Heart left ventricle (tissue), 16 donors: Measurements from ENCODE around the gene GLIS2. TPM values are rescaled to one million over a fixed set of nuclear protein-coding genes. Genes with fewer than 3 reads are reported as not detected.

Experiments
- ATAC-seq, 4 donors: fragments of 200-7000 bp; cut with Tn5 transposase; one replicate each; pipeline ENCODE4 v1.9.1; 2020 to 2022; ENCODE audit warnings: moderate library complexity in 4 of 4, mild to moderate bottlenecking in 3 of 4, moderate number of reproducible peaks in 1 of 4
- DNase-seq, 5 donors: peaks; one replicate each; pipeline ENCODE4 v3.0.0-alpha.2; 2020
- H3K27ac ChIP-seq, 12 donors: fragments of 200-600 bp; sonication (generic) in 4 of 12; one replicate each; pipeline versions ENCODE4 v1.5.0 to v1.8.0; 2016 to 2022; ENCODE audit warnings: mild to moderate bottlenecking in 2 of 12
- H3K27me3 ChIP-seq, 9 donors: fragments of 200-600 bp; sonication (generic) in 2 of 9; one replicate each; pipeline versions ENCODE4 v1.5.1 to v1.8.0; 2016 to 2022; ENCODE audit warnings: mild to moderate bottlenecking in 3 of 9
- H3K36me3 ChIP-seq, 9 donors: fragments of 200-600 bp; sonication (generic) in 2 of 9; one replicate each; pipeline versions ENCODE4 v1.5.0 to v1.8.0; 2018 to 2022; ENCODE audit warnings: mild to moderate bottlenecking in 2 of 9
- H3K4me1 ChIP-seq, 12 donors: fragments of 200-600 bp; sonication (generic) in 4 of 12; one replicate each; pipeline versions ENCODE4 v1.5.0 to v1.8.0; 2016 to 2022; ENCODE audit warnings: mild to moderate bottlenecking in 3 of 12
- H3K4me3 ChIP-seq, 12 donors: fragments of 200-600 bp; sonication (generic) in 4 of 12; one replicate each; pipeline versions ENCODE4 v1.5.0 to v1.8.0; 2017 to 2022; ENCODE audit warnings: mild to moderate bottlenecking in 9 of 12, moderate library complexity in 4 of 12
- H3K9me3 ChIP-seq, 12 donors: fragments of 200-600 bp; sonication (generic) in 4 of 12; one replicate each; pipeline versions ENCODE4 v1.5.0 to v1.8.0; 2016 to 2022; ENCODE audit warnings: mild to moderate bottlenecking in 1 of 12
- CTCF ChIP-seq, 12 donors: fragments of 200-600 bp; sonication (generic) in 4 of 12; IDR thresholded peaks; one replicate each; pipeline versions ENCODE4 v1.5.0 to v1.8.0; 2018 to 2022; ENCODE audit warnings: antibody characterized with exemption in 12 of 12, mild to moderate bottlenecking in 5 of 12
- POLR2A ChIP-seq, 2 donors: fragments of 450-650 bp; IDR thresholded peaks; one replicate each; pipeline ENCODE4 v1.6.1; 2017; ENCODE audit warnings: antibody characterized with exemption in 2 of 2, mild to moderate bottlenecking in 2 of 2, moderate library complexity in 2 of 2
- WGBS, 4 donors: extraction: QIAGEN DNeasy Blood & Tissue Kit in 2 of 4; methylation state at CpG; one replicate each; pipeline versions ENCODE4 v1.1.5 to v1.1.7; 2013 to 2018; 5-methylcytosine and 5-hydroxymethylcytosine counted together
- intact Hi-C, 10 donors: fragments of 100-400 bp; cut with DNase I; formaldehyde crosslinking; loops; one replicate each; pipeline versions ENCODE4 v1.11.1 to v1.14.2; 2022
- polyA plus RNA-seq, 2 donors: library from polyadenylated mRNA; stranded (reverse); fragments of 200-250 nt; gene quantifications; one replicate each; pipeline ENCODE4 v1.2.3, GENCODE V29; 2013
- total RNA-seq, 9 donors: library from RNA; depleted of rRNA in 2 of 9; stranded (reverse); fragments of >200 nt in 2 of 9; fragmentation: NEBNext Ultra II Directional in 3 of 9; extraction: Animal tissue kit (Norgen Biotek cat#: 25700) in 3 of 9; gene quantifications; one replicate each; pipeline versions ENCODE4 v1.1.0 to v1.2.4, GENCODE V29; 2016 to 2023
- donor health status: ischemic (EF 13 %, LVEDD 7.1; RV severe dilation, severe dysfunction).
- donor health status: healthy with polysubstance abuse.
- donor health status: DM: no; HTN: yes; CAD: no.
- donor health status: DM: no; HTN: no; CAD: no.
- donor health status: ischemic (EF 25% LVEDD 6.9; RV normal size, moderate dysfunction).
- donor health status: ischemic (EF 25% LVEDD 5.7; RV mildly dilated, moderate dysfunction).
- donor health status: healthy.
- donor health status: DM: yes; HTN: yes; CAD: no.
- donor health status: ischemic (EF 35%, LVEDD 5.7; RV mildly dilated, moderate dysfunction).
- donor health status: nonischemic (EF 11% LVEDD 7.7; RV severe dilation, severe dysfunction).
- donor health status: DM: yes; HTN: yes; CAD: no.
- donor health status: PGD.
- donor health status: ischemic (EF 29% LVEDD 5.4; RV normal size, mild dysfunction).
- donor health status: nonischemic (EF 23%, LVEDD 6.1; RV moderate dilation, normal function).

GLIS2 gene
- total and polyA plus RNA-seq, 11 donors = 7.6 to 23.4 (median 12.7) TPM

GRCh38 chr16:4328046-4328781 lies 12.3 kb downstream of the GLIS2 start:
- DNase-seq = peak; percentile 88 to 91 (median 89)
- ATAC-seq = peak; percentile 71 to 88 (median 82)
- H3K36me3 ChIP-seq = peaks cover 0 to 13% (median 4%) of the 10 kb centered on the region in 9 donors
- 1 to 4% (median 2%) methylated on average over 6 to 30 of the region's 30 CpGs for WGBS, 4 donors
- H3K4me1 ChIP-seq = peaks cover 10 to 76% (median 62%) of the 10 kb centered on the region in 12 donors
- peak overlapping the region; percentile 67 to 99 (median 91) for H3K27ac ChIP-seq
- intact Hi-C loops = loop anchor here in 8 of 10 donors (1.0 to 5.0 kb wide), 7 partner anchors 11 to 346 kb away; partner anchors contain the start of gene TFAP4 (in 3 of the 8)
- H3K9me3 ChIP-seq = no peaks in the 10 kb centered on the region
- H3K4me3 ChIP-seq = peak overlapping the region; percentile 28 to 72 (median 54)
- H3K27me3 ChIP-seq = no peaks in the 10 kb centered on the region
- no peak for TF ChIP-seq POLR2A (IDR thresholded peaks at IDR 0.05)
- TF ChIP-seq CTCF (IDR thresholded peaks at IDR 0.05) = peak; percentile 35 to 78 (median 65)

GRCh38 chr16:4328782-4329775 lies 13.2 kb downstream of the GLIS2 start:
- Histone ChIP-seq H3K4me3 (peak overlapping the region in 10 of 12 donors; percentile 19 to 72 (median 56)), H3K4me1 (peaks cover 6 to 67% (median 53%) of the 10 kb centered on the region in 12 donors), H3K27me3 (no peaks in the 10 kb centered on the region), H3K9me3 (no peaks in the 10 kb centered on the region), H3K27ac (peak overlapping the region; percentile 67 to 99 (median 91)), H3K36me3 (peaks cover 0 to 19% (median 11%) of the 10 kb centered on the region in 9 donors)
- peak in 4 of 5 donors; percentile 65 to 79 (median 70) for DNase-seq
- WGBS, 4 donors = 22 to 34% (median 26%) methylated on average over 14 to 17 of the region's 17 CpGs
- peak; percentile 45 to 65 (median 56) for ATAC-seq
- no peak for TF ChIP-seq CTCF (IDR thresholded peaks at IDR 0.05)
- no peak for TF ChIP-seq POLR2A (IDR thresholded peaks at IDR 0.05)
- intact Hi-C loops = loop anchor here in 8 of 10 donors (1.0 to 5.0 kb wide), 7 partner anchors 12 to 347 kb away; partner anchors contain the start of gene TFAP4 (in 3 of the 8)

GRCh38 chr16:4330277-4330874 lies 14.5 kb downstream of the GLIS2 start:
- DNase-seq = peak; percentile 84 to 93 (median 85)
- Histone ChIP-seq H3K27me3 (no peaks in the 10 kb centered on the region), H3K27ac (peak overlapping the region in 7 of 12 donors; percentile 80 to 98 (median 95)), H3K36me3 (peaks cover 0 to 31% (median 24%) of the 10 kb centered on the region in 9 donors), H3K9me3 (no peaks in the 10 kb centered on the region), H3K4me1 (peaks cover 6 to 54% (median 41%) of the 10 kb centered on the region in 12 donors), H3K4me3 (no peak overlapping the region)
- intact Hi-C loops = loop anchor here in 7 of 10 donors (1.0 to 10.0 kb wide), 7 partner anchors 42 to 348 kb away; no protein-coding TSS in a partner anchor
- peak; percentile 52 to 66 (median 60) for ATAC-seq
- WGBS, 4 donors = 47 to 57% (median 48%) methylated on average over 12 to 14 of the region's 14 CpGs
- TF ChIP-seq CTCF (IDR thresholded peaks at IDR 0.05) = peak; percentile 95 to 100 (median 97)
- TF ChIP-seq POLR2A (IDR thresholded peaks at IDR 0.05) = no peak
